GM12878 (cell line): ENCODE results near the gene GFOD2. TPM values are rescaled to one million over a fixed set of nuclear protein-coding genes. Genes with fewer than 3 reads are reported as not detected.

Experiments used
- ATAC-seq: fragments of 200-7000 bp; cut with Tn5 transposase; 3 replicates; pipeline ENCODE4 v1.9.1; 2020; ENCODE audit warnings: mild to moderate bottlenecking, moderate library complexity
- BruUV-seq: library from RNA; stranded (reverse); fragments of 400-500 nt; replicated peaks from 2 replicates; lab custom pipeline; 2021; lab: Mats Ljungman, UMichigan
- CTCF ChIA-PET: fragments of 300-600 bp; sonication (Branson Sonifier 250); formaldehyde crosslinking; extraction: SDS; loops from one replicate; lab custom pipeline; 2021; ENCODE audit warnings: inconsistent platforms; lab: Yijun Ruan, JAX
- POLR2A ChIA-PET: fragments of 350-600 bp; formaldehyde crosslinking; extraction: SDS; loops from one replicate; lab custom pipeline; 2021; ENCODE audit warnings: inconsistent platforms; lab: Charles Lee
- RAD21 ChIA-PET: fragments of 300-600 bp; sonication (Branson Sonifier 250); formaldehyde crosslinking; loops from one replicate; lab custom pipeline; 2023; ENCODE audit warnings: antibody characterized with exemption; ENCODE audit not compliant: unreplicated experiment; lab: Charles Lee
- SMC1A ChIA-PET: fragments of 300-600 bp; sonication (Branson Sonifier 250); formaldehyde crosslinking; loops from one replicate; lab custom pipeline; 2023; ENCODE audit not compliant: unreplicated experiment, uncharacterized antibody; lab: Charles Lee
- DNase-seq: peaks from one replicate; pipeline ENCODE4 v3.0.0-alpha.2; 2011; ENCODE audit warnings: low read depth, low spot score
- FAIRE-seq: peaks from 3 replicates; lab custom pipeline; 2011; peaks lifted over from hg19 to GRCh38; lab: Jason Lieb, UNC
- H2AFZ ChIP-seq: 2 replicates; pipeline ENCODE4 v1.6.0; 2011; ENCODE audit warnings: low read depth, low read length, control low read depth; ENCODE audit not compliant: control insufficient read depth
- H3K27ac ChIP-seq: 2 replicates; pipeline ENCODE4 v1.5.1; 2011; ENCODE audit warnings: control low read depth; ENCODE audit not compliant: control insufficient read depth, insufficient read depth
- H3K27me3 ChIP-seq, 2 experiments: replicated peaks in 1 of 2; 2 replicates each; pipeline versions ENCODE4 v1.6.0 to v1.6.1; 2011; ENCODE audit warnings: low read length in 1 of 2; ENCODE audit not compliant: control insufficient read depth in 2 of 2, insufficient read depth in 2 of 2
- H3K36me3 ChIP-seq, 2 experiments: 2 replicates each; pipeline ENCODE4 v1.5.1; 2011; ENCODE audit warnings: low read length in 1 of 2; ENCODE audit not compliant: control insufficient read depth in 2 of 2, insufficient read depth in 2 of 2
- H3K4me1 ChIP-seq: 2 replicates; pipeline ENCODE4 v1.6.1; 2011; ENCODE audit warnings: mild to moderate bottlenecking, low read length, moderate library complexity, mixed read lengths; ENCODE audit not compliant: control insufficient read depth, insufficient read depth
- H3K4me2 ChIP-seq: 2 replicates; pipeline ENCODE4 v1.6.0; 2011; ENCODE audit warnings: control low read depth; ENCODE audit not compliant: control insufficient read depth, insufficient read depth
- H3K4me3 ChIP-seq: fragments of 200-600 bp; sonication (generic); 2 replicates; pipeline ENCODE4 v1.5.1; 2016
- H3K79me2 ChIP-seq: 2 replicates; pipeline ENCODE4 v1.6.0; 2011; ENCODE audit warnings: low read length; ENCODE audit not compliant: control insufficient read depth, insufficient read depth
- H3K9ac ChIP-seq: 2 replicates; pipeline ENCODE4 v1.8.0; 2011; ENCODE audit warnings: low read length, control low read depth, mixed read lengths; ENCODE audit not compliant: control insufficient read depth, insufficient read depth
- H3K9me3 ChIP-seq: replicated peaks from 3 replicates; pipeline ENCODE4 v1.5.1; 2011; ENCODE audit warnings: mild to moderate bottlenecking, low read length; ENCODE audit not compliant: control insufficient read depth, insufficient read depth
- H4K20me1 ChIP-seq: 2 replicates; pipeline ENCODE4 v1.6.0; 2011; ENCODE audit not compliant: control insufficient read depth, insufficient read depth
- ASH2L ChIP-seq: fragments of 300-600, 200-600 bp; sonication (generic); IDR thresholded peaks from 2 replicates; pipeline ENCODE4 v1.6.1; 2017; ENCODE audit warnings: low read depth, mild to moderate bottlenecking, borderline replicate concordance
- EED ChIP-seq: sonication (generic); IDR thresholded peaks from 2 replicates; pipeline ENCODE4 v1.6.1; 2016; ENCODE audit warnings: antibody characterized with exemption, low read depth
- EGR1 ChIP-seq, 2 experiments: IDR thresholded peaks; 1 replicate in 1 of 2; 2 replicates in 1 of 2; pipeline ENCODE4 v1.6.1; 2011 to 2012; ENCODE audit warnings: low read depth in 2 of 2, low read length in 2 of 2, borderline replicate concordance in 1 of 2, mild to moderate bottlenecking in 1 of 2, moderate library complexity in 1 of 2
- IRF5 ChIP-seq: fragments of 450-650 bp; IDR thresholded peaks from 2 replicates; pipeline ENCODE4 v1.6.1; 2017; ENCODE audit warnings: borderline replicate concordance
- LARP7 ChIP-seq: fragments of 450-650 bp; IDR thresholded peaks from 2 replicates; pipeline ENCODE4 v1.6.1; 2017; ENCODE audit warnings: mild to moderate bottlenecking
- MXI1 ChIP-seq: fragments of 150-350 bp; IDR thresholded peaks from 2 replicates; pipeline ENCODE4 v1.6.1; 2011; ENCODE audit warnings: low read depth, mild to moderate bottlenecking, inconsistent platforms, low read length, improper control_type of control experiment
- NFXL1 ChIP-seq: fragments of 450-650 bp; IDR thresholded peaks from 2 replicates; pipeline ENCODE4 v1.6.1; 2017; ENCODE audit warnings: antibody characterized with exemption, mild to moderate bottlenecking, borderline replicate concordance
- NR2C2 ChIP-seq: IDR thresholded peaks from 2 replicates; pipeline ENCODE4 v1.6.1; 2011; ENCODE audit warnings: borderline replicate concordance, low read depth; ENCODE audit not compliant: control insufficient read depth, insufficient read length
- NRF1 ChIP-seq: conservative IDR thresholded peaks from 2 replicates; pipeline ENCODE4 v1.6.1; 2011; ENCODE audit warnings: mild to moderate bottlenecking, low read depth, low read length, improper control_type of control experiment
- PAX8 ChIP-seq: fragments of 450-650 bp; IDR thresholded peaks from 2 replicates; pipeline ENCODE4 v1.6.1; 2017; ENCODE audit warnings: mild to moderate bottlenecking, moderate library complexity
- RELA ChIP-seq: fragments of 450-650 bp; IDR thresholded peaks from 2 replicates; pipeline ENCODE4 v1.8.0; 2014; ENCODE audit warnings: borderline replicate concordance; ENCODE audit not compliant: partially characterized antibody
- SIN3A ChIP-seq: IDR thresholded peaks from 2 replicates; pipeline ENCODE4 v1.6.1; 2012; ENCODE audit warnings: low read depth, low read length, improper control_type of control experiment
- SIX5 ChIP-seq: IDR thresholded peaks from 2 replicates; pipeline ENCODE4 v1.6.1; 2011; ENCODE audit warnings: mild to moderate bottlenecking, low read depth, low read length, moderate library complexity; ENCODE audit not compliant: severe bottlenecking
- SMAD5 ChIP-seq: IDR thresholded peaks from 2 replicates; pipeline ENCODE4 v1.6.1; 2016; ENCODE audit warnings: antibody characterized with exemption, low read depth
- TARDBP ChIP-seq: IDR thresholded peaks from 2 replicates; pipeline ENCODE4 v1.6.1; 2016; ENCODE audit warnings: borderline replicate concordance
- ZNF207 ChIP-seq: fragments of 450-650 bp; IDR thresholded peaks from 2 replicates; pipeline ENCODE4 v1.6.1; 2014; ENCODE audit warnings: antibody characterized with exemption, mild to moderate bottlenecking, borderline replicate concordance
- ZSCAN29 ChIP-seq: fragments of 450-650 bp; IDR thresholded peaks from 2 replicates; pipeline ENCODE4 v1.6.1; 2017; ENCODE audit warnings: mild to moderate bottlenecking, moderate library complexity
- WGBS: methylation state at CpG from one replicate; pipeline ENCODE4 v1.1.6; 2016; ENCODE audit warnings: low lambda C conversion rate; ENCODE audit not compliant: insufficient replicate concordance, insufficient coverage; ENCODE audit errors: missing lambda C conversion rate; 5-methylcytosine and 5-hydroxymethylcytosine counted together
- in situ Hi-C: fragments of 300-500 bp; cut with MboI; formaldehyde crosslinking; loops from 9 replicates; pipeline ENCODE4 v1.14.3; 2018; ENCODE audit warnings: mixed read lengths
- intact Hi-C: fragments of 100-400 bp; cut with micrococcal nuclease; formaldehyde crosslinking; loops from one replicate; pipeline ENCODE4 v1.14.2; 2022; ENCODE audit not compliant: unreplicated experiment
- polyA plus RNA-seq, 11 experiments: library from polyadenylated mRNA; depleted of rRNA in 4 of 11; unstranded in 6 of 11; stranded (reverse) in 5 of 11; fragments of >200 nt; fragmentation: Nextera tagmentation in 4 of 11; fragmentation: Illumina TruSeq in 1 of 11; extraction: Ambion mirVana in 4 of 11; extraction: Trizol in 1 of 11; gene quantifications; 1 replicate in 1 of 11; 2 replicates in 10 of 11; pipeline versions ENCODE4 v1.2.1 to v1.2.3, GENCODE V29; 2011 to 2016; ENCODE audit warnings: inconsistent platforms in 2 of 11, missing spikeins in 2 of 11, low read depth in 1 of 11
- total RNA-seq, 4 experiments: library from RNA; depleted of rRNA in 3 of 4; stranded (reverse); fragments of >200 nt in 3 of 4; fragmentation: Illumina TruSeq in 1 of 4; extraction: Trizol in 1 of 4; gene quantifications; 2 replicates each; pipeline versions ENCODE4 v1.2.1 to v1.2.3, GENCODE V29; 2013 to 2021

GFOD2 gene
- total and polyA plus RNA-seq, 10 of the 15 experiments (the other 5 are each of a cell fraction or from before 2014, with no cell fraction given): 2.0 to 15.9 (median 12.0) TPM

GRCh38 chr16:67664258-67664657 is 54.9 kb downstream of the GFOD2 start:
- 26% methylated on average over 4 of the region's 4 CpGs for WGBS
- Histone ChIP-seq H3K4me3 (no peak overlapping the region), H3K4me1 (peaks cover 26% of the 10 kb centered on the region), H3K9me3 (no peaks in the 10 kb centered on the region), H3K4me2 (no peak overlapping the region), H4K20me1 (no peaks in the 10 kb centered on the region), H3K27ac (no peak overlapping the region), H3K27me3 (no peaks in the 10 kb centered on the region), H3K79me2 (peaks cover 8% of the 10 kb centered on the region), H3K36me3 (no peaks in the 10 kb centered on the region; a peak in 1 of 4 replicates), H2AFZ (no peak overlapping the region), H3K9ac (no peak overlapping the region)
- CTCF ChIA-PET: interaction anchor here (0.6 to 11.9 kb wide), 4 partner anchors 117 to 261 kb away, joined by 3 to 196 read pairs (median 4); no protein-coding TSS in a partner anchor
- RAD21 ChIA-PET: interaction anchor here (0.9 kb wide), 1 partner anchor 143 kb away, joined by 4 read pairs; no protein-coding TSS in a partner anchor
- intact Hi-C loops: loop anchor here (5.0 kb wide), 1 partner anchor 507 kb away; the partner anchor contains the start of genes FBXL8 and TRADD
- SMC1A ChIA-PET: no interaction called here
- TF ChIP-seq PAX8 (no peak), ZNF207 (no peak), SIX5 (no peak), NRF1 (no peak), NR2C2 (no peak), EED (no peak), IRF5 (no peak), MXI1 (no peak), NFXL1 (no peak), EGR1 (IDR thresholded peaks at IDR 0.05; ENCODE audit: borderline replicate concordance in 1 of 2, low read depth in 2 of 2, low read length in 2 of 2) (no peak), RELA (no peak), LARP7 (no peak), SIN3A (no peak), SMAD5 (no peak), ASH2L (no peak), TARDBP (no peak), ZSCAN29 (no peak)
- POLR2A ChIA-PET: interaction anchor here (0.5 to 1.1 kb wide), 2 partner anchors 134 to 155 kb away, joined by 3 to 6 read pairs; no protein-coding TSS in a partner anchor
- no TSS peak for BruUV-seq
- DNase-seq (no peak), FAIRE-seq (no peak), ATAC-seq (no peak)
- in situ Hi-C loops: no loop called here
